ENCODE results near the gene ITPR1.

Gene ITPR1

GRCh38 chr3:4830586-4830914, 337.4 kb downstream of the ITPR1 start:
- no peak for TF ChIP-seq CTCF (IDR thresholded peaks at IDR 0.05; ENCODE audit: low read depth, low read length, missing control alignments)
- no peak for DNase-seq (ENCODE audit: low read depth)
- no peak overlapping the region for H3K4me3 ChIP-seq (ENCODE audit: low read depth, low read length)
- in situ Hi-C loops (cut with HindIII; ENCODE audit: low sequenced_read_pairs), result no loop called here

DNA sequence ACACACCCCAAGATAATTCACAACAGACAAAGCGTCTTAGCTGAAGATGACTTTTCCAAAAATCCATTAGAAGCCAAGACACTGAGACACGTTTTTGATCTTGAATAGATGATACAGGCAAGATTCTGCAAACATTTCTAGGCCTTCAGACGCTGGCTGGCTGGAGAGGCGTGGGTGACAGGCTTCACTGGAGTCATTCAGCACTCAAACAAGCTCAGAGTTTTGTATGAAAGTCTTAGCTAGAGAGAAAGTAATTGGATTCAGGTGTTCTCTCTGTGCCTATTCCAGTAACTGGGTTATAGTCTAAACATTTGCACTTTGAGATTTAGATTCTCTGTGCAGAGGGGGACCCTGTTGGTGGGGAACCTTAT, 338.4 kb downstream of the ITPR1 start:
- in situ Hi-C loops (cut with HindIII; ENCODE audit: low sequenced_read_pairs), result no loop called here
- no peak overlapping the region for H3K4me3 ChIP-seq (ENCODE audit: low read depth, low read length)
- DNase-seq (ENCODE audit: low read depth), result no peak
- no peak for TF ChIP-seq CTCF (IDR thresholded peaks at IDR 0.05; ENCODE audit: low read depth, low read length, missing control alignments)

DNA sequence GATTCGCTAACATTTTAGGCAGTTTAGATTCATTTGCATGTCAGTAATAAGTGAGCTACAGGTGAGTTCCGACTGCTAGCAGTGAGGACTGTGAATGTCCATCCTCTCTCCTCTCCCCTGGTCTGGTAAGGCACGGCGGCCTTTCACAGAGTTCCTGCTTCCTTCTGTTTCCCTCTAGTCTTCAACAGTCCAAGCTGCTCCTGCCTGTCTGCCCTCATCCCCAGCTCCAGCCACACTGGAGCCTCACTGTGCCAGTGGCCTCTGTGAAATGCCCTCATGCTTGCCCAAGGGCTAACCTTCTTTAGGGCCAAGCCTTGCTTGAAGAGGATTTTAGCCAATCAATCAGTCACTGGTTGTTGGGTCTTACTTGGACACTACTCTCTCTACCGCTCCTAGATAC, 340.3 kb downstream of the ITPR1 start:
- no peak overlapping the region for H3K4me3 ChIP-seq (ENCODE audit: low read depth, low read length)
- TF ChIP-seq CTCF (IDR thresholded peaks at IDR 0.05; ENCODE audit: low read depth, low read length, missing control alignments), result no peak
- in situ Hi-C loops (cut with HindIII; ENCODE audit: low sequenced_read_pairs), result no loop called here
- no peak for DNase-seq (ENCODE audit: low read depth)

GRCh38 chr3:4834403-4834866, 341.3 kb downstream of the ITPR1 start:
- in situ Hi-C loops (cut with HindIII; ENCODE audit: low sequenced_read_pairs), result no loop called here
- no peak overlapping the region for H3K4me3 ChIP-seq (ENCODE audit: low read depth, low read length)
- no peak for DNase-seq (ENCODE audit: low read depth)
- no peak for TF ChIP-seq CTCF (IDR thresholded peaks at IDR 0.05; ENCODE audit: low read depth, low read length, missing control alignments)

GRCh38 chr3:4835616-4836043, 342.5 kb downstream of the ITPR1 start:
- TF ChIP-seq CTCF (IDR thresholded peaks at IDR 0.05; ENCODE audit: low read depth, low read length, missing control alignments), result no peak
- in situ Hi-C loops (cut with HindIII; ENCODE audit: low sequenced_read_pairs), result no loop called here
- no peak for DNase-seq (ENCODE audit: low read depth)
- H3K4me3 ChIP-seq (ENCODE audit: low read depth, low read length), result no peak overlapping the region

- no peak for TF ChIP-seq CTCF (IDR thresholded peaks at IDR 0.05; ENCODE audit: low read depth, low read length, missing control alignments)
- no peak overlapping the region for H3K4me3 ChIP-seq (ENCODE audit: low read depth, low read length)
- in situ Hi-C loops (cut with HindIII; ENCODE audit: low sequenced_read_pairs), result no loop called here
- no peak for DNase-seq (ENCODE audit: low read depth)
These were observed 343.4 kb downstream of the ITPR1 start for GRCh38 chr3:4836516-4836915.

GRCh38 chr3:4837374-4837930, 344.3 kb downstream of the ITPR1 start:
- in situ Hi-C loops (cut with HindIII; ENCODE audit: low sequenced_read_pairs), result no loop called here
- TF ChIP-seq CTCF (IDR thresholded peaks at IDR 0.05; ENCODE audit: low read depth, low read length, missing control alignments), result no peak
- H3K4me3 ChIP-seq (ENCODE audit: low read depth, low read length), result no peak overlapping the region

More at GRCh38 chr3:4837374-4837930, 344.3 kb downstream of the ITPR1 start:
- DNase-seq (ENCODE audit: low read depth), result no peak

Measured in astrocyte of the cerebellum (primary cell).